GM12878 (cell line): ENCODE measurements around the gene ABCC3. TPM values are rescaled to one million over a fixed set of nuclear protein-coding genes. Genes with fewer than 3 reads are reported as not detected.

Experiments used
- ATAC-seq: fragments of 200-7000 bp; cut with Tn5 transposase; 3 replicates; pipeline ENCODE4 v1.9.1; 2020; ENCODE audit warnings: mild to moderate bottlenecking, moderate library complexity
- BruUV-seq: library from RNA; stranded (reverse); fragments of 400-500 nt; replicated peaks from 2 replicates; lab custom pipeline; 2021; lab: Mats Ljungman, UMichigan
- CTCF ChIA-PET: fragments of 300-600 bp; sonication (Branson Sonifier 250); formaldehyde crosslinking; extraction: SDS; loops from one replicate; lab custom pipeline; 2021; ENCODE audit warnings: inconsistent platforms; lab: Yijun Ruan, JAX
- POLR2A ChIA-PET: fragments of 350-600 bp; formaldehyde crosslinking; extraction: SDS; loops from one replicate; lab custom pipeline; 2021; ENCODE audit warnings: inconsistent platforms; lab: Charles Lee
- RAD21 ChIA-PET: fragments of 300-600 bp; sonication (Branson Sonifier 250); formaldehyde crosslinking; loops from one replicate; lab custom pipeline; 2023; ENCODE audit warnings: antibody characterized with exemption; ENCODE audit not compliant: unreplicated experiment; lab: Charles Lee
- SMC1A ChIA-PET: fragments of 300-600 bp; sonication (Branson Sonifier 250); formaldehyde crosslinking; loops from one replicate; lab custom pipeline; 2023; ENCODE audit not compliant: unreplicated experiment, uncharacterized antibody; lab: Charles Lee
- DNase-seq: peaks from one replicate; pipeline ENCODE4 v3.0.0-alpha.2; 2011; ENCODE audit warnings: low read depth, low spot score
- FAIRE-seq: peaks from 3 replicates; lab custom pipeline; 2011; peaks lifted over from hg19 to GRCh38; lab: Jason Lieb, UNC
- H2AFZ ChIP-seq: 2 replicates; pipeline ENCODE4 v1.6.0; 2011; ENCODE audit warnings: low read depth, low read length, control low read depth; ENCODE audit not compliant: control insufficient read depth
- H3K27ac ChIP-seq: 2 replicates; pipeline ENCODE4 v1.5.1; 2011; ENCODE audit warnings: control low read depth; ENCODE audit not compliant: control insufficient read depth, insufficient read depth
- H3K27me3 ChIP-seq, 2 experiments: replicated peaks in 1 of 2; 2 replicates each; pipeline versions ENCODE4 v1.6.0 to v1.6.1; 2011; ENCODE audit warnings: low read length in 1 of 2; ENCODE audit not compliant: control insufficient read depth in 2 of 2, insufficient read depth in 2 of 2
- H3K36me3 ChIP-seq, 2 experiments: 2 replicates each; pipeline ENCODE4 v1.5.1; 2011; ENCODE audit warnings: low read length in 1 of 2; ENCODE audit not compliant: control insufficient read depth in 2 of 2, insufficient read depth in 2 of 2
- H3K4me1 ChIP-seq: 2 replicates; pipeline ENCODE4 v1.6.1; 2011; ENCODE audit warnings: mild to moderate bottlenecking, low read length, moderate library complexity, mixed read lengths; ENCODE audit not compliant: control insufficient read depth, insufficient read depth
- H3K4me2 ChIP-seq: 2 replicates; pipeline ENCODE4 v1.6.0; 2011; ENCODE audit warnings: control low read depth; ENCODE audit not compliant: control insufficient read depth, insufficient read depth
- H3K4me3 ChIP-seq: fragments of 200-600 bp; sonication (generic); 2 replicates; pipeline ENCODE4 v1.5.1; 2016
- H3K79me2 ChIP-seq: 2 replicates; pipeline ENCODE4 v1.6.0; 2011; ENCODE audit warnings: low read length; ENCODE audit not compliant: control insufficient read depth, insufficient read depth
- H3K9ac ChIP-seq: 2 replicates; pipeline ENCODE4 v1.8.0; 2011; ENCODE audit warnings: low read length, control low read depth, mixed read lengths; ENCODE audit not compliant: control insufficient read depth, insufficient read depth
- H3K9me3 ChIP-seq: replicated peaks from 3 replicates; pipeline ENCODE4 v1.5.1; 2011; ENCODE audit warnings: mild to moderate bottlenecking, low read length; ENCODE audit not compliant: control insufficient read depth, insufficient read depth
- H4K20me1 ChIP-seq: 2 replicates; pipeline ENCODE4 v1.6.0; 2011; ENCODE audit not compliant: control insufficient read depth, insufficient read depth
- BRCA1 ChIP-seq: IDR thresholded peaks from 2 replicates; pipeline ENCODE4 v1.6.1; 2011; ENCODE audit warnings: low read depth, low read length, improper control_type of control experiment
- CHD1 ChIP-seq: IDR thresholded peaks from 2 replicates; pipeline ENCODE4 v1.6.1; 2012; ENCODE audit warnings: low read depth, low read length, improper control_type of control experiment
- CREB1 ChIP-seq: IDR thresholded peaks from 2 replicates; pipeline ENCODE4 v1.6.1; 2012; ENCODE audit warnings: low read depth, mild to moderate bottlenecking, inconsistent platforms
- E2F4 ChIP-seq: IDR thresholded peaks from 2 replicates; pipeline ENCODE4 v1.6.1; 2012; ENCODE audit warnings: low read depth, low read length, improper control_type of control experiment
- GABPA ChIP-seq: IDR thresholded peaks from 2 replicates; pipeline ENCODE4 v1.6.1; 2014; ENCODE audit warnings: antibody characterized with exemption, low read depth, mild to moderate bottlenecking, inconsistent platforms
- MXI1 ChIP-seq: fragments of 150-350 bp; IDR thresholded peaks from 2 replicates; pipeline ENCODE4 v1.6.1; 2011; ENCODE audit warnings: low read depth, mild to moderate bottlenecking, inconsistent platforms, low read length, improper control_type of control experiment
- NFYA ChIP-seq: IDR thresholded peaks from 2 replicates; pipeline ENCODE4 v1.6.1; 2011; ENCODE audit warnings: low read depth, mild to moderate bottlenecking, low read length, improper control_type of control experiment, borderline replicate concordance
- NR2C1 ChIP-seq: fragments of 450-650 bp; IDR thresholded peaks from 2 replicates; pipeline ENCODE4 v1.6.1; 2017; ENCODE audit warnings: antibody characterized with exemption, mild to moderate bottlenecking, moderate library complexity
- PBX3 ChIP-seq: IDR thresholded peaks from 2 replicates; pipeline ENCODE4 v1.6.1; 2011; ENCODE audit warnings: mild to moderate bottlenecking, low read depth, low read length, moderate library complexity; ENCODE audit not compliant: insufficient replicate concordance
- PKNOX1 ChIP-seq: fragments of 450-650 bp; IDR thresholded peaks from 2 replicates; pipeline ENCODE4 v1.6.1; 2016; ENCODE audit warnings: mild to moderate bottlenecking
- POU2F2 ChIP-seq: IDR thresholded peaks from 3 replicates; pipeline ENCODE4 v1.6.1; 2011; ENCODE audit warnings: low read depth, mild to moderate bottlenecking, low read length, borderline replicate concordance
- SREBF1 ChIP-seq: IDR thresholded peaks from 2 replicates; pipeline ENCODE4 v1.6.1; 2012; ENCODE audit warnings: mild to moderate bottlenecking, low read length
- TCF12 ChIP-seq: IDR thresholded peaks from 2 replicates; pipeline ENCODE4 v1.6.1; 2011; ENCODE audit warnings: low read depth, mild to moderate bottlenecking, low read length
- ZBTB40 ChIP-seq: fragments of 450-650 bp; IDR thresholded peaks from 2 replicates; pipeline ENCODE4 v1.6.1; 2016; ENCODE audit warnings: mild to moderate bottlenecking, moderate library complexity, borderline replicate concordance
- ZNF207 ChIP-seq: fragments of 450-650 bp; IDR thresholded peaks from 2 replicates; pipeline ENCODE4 v1.6.1; 2014; ENCODE audit warnings: antibody characterized with exemption, mild to moderate bottlenecking, borderline replicate concordance
- WGBS: methylation state at CpG from one replicate; pipeline ENCODE4 v1.1.6; 2016; ENCODE audit warnings: low lambda C conversion rate; ENCODE audit not compliant: insufficient replicate concordance, insufficient coverage; ENCODE audit errors: missing lambda C conversion rate; 5-methylcytosine and 5-hydroxymethylcytosine counted together
- in situ Hi-C: fragments of 300-500 bp; cut with MboI; formaldehyde crosslinking; loops from 9 replicates; pipeline ENCODE4 v1.14.3; 2018; ENCODE audit warnings: mixed read lengths
- intact Hi-C: fragments of 100-400 bp; cut with micrococcal nuclease; formaldehyde crosslinking; loops from one replicate; pipeline ENCODE4 v1.14.2; 2022; ENCODE audit not compliant: unreplicated experiment
- polyA plus RNA-seq, 11 experiments: library from polyadenylated mRNA; depleted of rRNA in 4 of 11; unstranded in 6 of 11; stranded (reverse) in 5 of 11; fragments of >200 nt; fragmentation: Nextera tagmentation in 4 of 11; fragmentation: Illumina TruSeq in 1 of 11; extraction: Ambion mirVana in 4 of 11; extraction: Trizol in 1 of 11; gene quantifications; 1 replicate in 1 of 11; 2 replicates in 10 of 11; pipeline versions ENCODE4 v1.2.1 to v1.2.3, GENCODE V29; 2011 to 2016; ENCODE audit warnings: inconsistent platforms in 2 of 11, missing spikeins in 2 of 11, low read depth in 1 of 11
- total RNA-seq, 4 experiments: library from RNA; depleted of rRNA in 3 of 4; stranded (reverse); fragments of >200 nt in 3 of 4; fragmentation: Illumina TruSeq in 1 of 4; extraction: Trizol in 1 of 4; gene quantifications; 2 replicates each; pipeline versions ENCODE4 v1.2.1 to v1.2.3, GENCODE V29; 2013 to 2021

ABCC3 gene
- total and polyA plus RNA-seq, 10 of the 15 experiments (the other 5 are each of a cell fraction or from before 2014, with no cell fraction given): 0.21 to 2.3 (median 0.71) TPM; not detected in 6

- BruUV-seq: no TSS peak
- TF ChIP-seq NR2C1: peak; percentile 94
- no peak for TF ChIP-seq BRCA1
- no peak for TF ChIP-seq E2F4
- no peak for TF ChIP-seq PKNOX1
- peak; percentile 85 for TF ChIP-seq GABPA
- peak; percentile 47; the same call in 1 of the 2 replicates for TF ChIP-seq CREB1
- TF ChIP-seq POU2F2: peak; percentile 65; the same call in 1 of the 3 replicates
- TF ChIP-seq NFYA: no peak
- TF ChIP-seq PBX3: no peak
- TF ChIP-seq SREBF1: no peak
- peak; percentile 94 for TF ChIP-seq MXI1
- no peak for TF ChIP-seq ZNF207
- TF ChIP-seq CHD1: no peak
- peak; percentile 78; the same call in 1 of the 2 replicates for TF ChIP-seq ZBTB40
- no peak for TF ChIP-seq TCF12
These were observed 86.7 kb downstream of the ABCC3 start for GRCh38 chr17:50721194-50722010.

More at GRCh38 chr17:50721194-50722010, 86.7 kb downstream of the ABCC3 start:
- no peak overlapping the region for H2AFZ ChIP-seq
- H3K4me2 ChIP-seq: peak overlapping the region; percentile 88
- H4K20me1 ChIP-seq: peaks cover 3% of the 10 kb centered on the region; the same call in 1 of the 2 replicates
- no peaks in the 10 kb centered on the region for H3K27me3 ChIP-seq
- H3K4me3 ChIP-seq: peak overlapping the region; percentile 86
- CTCF ChIA-PET: interaction anchor here (1.3 kb wide), 1 partner anchor 91 kb away, joined by 3 read pairs; no protein-coding TSS in a partner anchor
- SMC1A ChIA-PET: no interaction called here
- H3K9me3 ChIP-seq: no peaks in the 10 kb centered on the region
- in situ Hi-C loops (no loop called here), intact Hi-C loops (no loop called here)
- POLR2A ChIA-PET: interaction anchor here (0.7 kb wide), 2 partner anchors 12 to 42 kb away, joined by 3 read pairs; no protein-coding TSS in a partner anchor
- peak overlapping the region; percentile 98 for H3K9ac ChIP-seq
- no peak for FAIRE-seq
- H3K79me2 ChIP-seq: peaks cover 74% of the 10 kb centered on the region
- no peaks in the 10 kb centered on the region; the same call in 1 of the 2 replicates for H3K4me1 ChIP-seq
- H3K36me3 ChIP-seq: peaks cover 0 to 5% of the 10 kb centered on the region in 2 experiments; a peak in 2 of 4 replicates
- WGBS: 0% methylated on average over 7 of the region's 7 CpGs
- peak overlapping the region; percentile 96; the same call in 1 of the 2 replicates for H3K27ac ChIP-seq
- peak; percentile 25; the same call in 2 of the 3 replicates for ATAC-seq
- DNase-seq: no peak
- RAD21 ChIA-PET: interaction anchor here (0.5 to 1.2 kb wide), 4 partner anchors 15 to 326 kb away, joined by 3 read pairs; no protein-coding TSS in a partner anchor
